NB4 (cell line): ENCODE data around the gene RGS3.

Source experiments
- MYC ChIP-seq: IDR thresholded peaks from 2 replicates; pipeline ENCODE4 v1.6.1; 2011; ENCODE audit warnings: low read depth, low read length
- POLR2A ChIP-seq: IDR thresholded peaks from 2 replicates; pipeline ENCODE4 v1.6.1; 2011; ENCODE audit warnings: mild to moderate bottlenecking; ENCODE audit not compliant: insufficient read length; ENCODE audit errors: extremely low read depth
- TF ChIP-seq, protein P1 (sequence below): IDR thresholded peaks from one replicate; pipeline ENCODE4 v1.5.1; 2012; ENCODE audit warnings: low read depth, low read length
- TF ChIP-seq, protein P2 (sequence below): IDR thresholded peaks from 2 replicates; pipeline ENCODE4 v1.6.1; 2011; ENCODE audit warnings: low read depth, low read length

DNA sequence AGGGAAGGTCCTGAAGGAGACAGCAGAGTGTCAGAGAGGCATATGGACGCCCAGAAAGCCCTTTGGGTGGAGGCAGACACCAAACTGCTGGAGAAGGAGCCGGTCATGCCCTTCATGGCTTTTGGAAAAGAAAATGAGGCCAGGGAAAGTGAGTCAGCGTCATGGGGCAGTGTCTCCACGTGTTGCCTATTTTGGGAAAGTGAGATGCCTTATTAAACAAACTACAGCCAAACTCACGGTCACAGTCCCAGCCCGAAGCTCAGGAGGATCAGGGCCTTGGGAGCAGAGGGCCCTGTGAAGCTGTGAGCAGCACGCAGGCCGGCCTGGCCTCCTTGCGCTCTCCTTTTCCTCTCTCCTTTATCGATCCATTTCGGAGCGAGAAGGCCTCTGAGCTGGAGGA, 25.0 kb downstream of the RGS3 start:
- TF ChIP-seq, protein P1, sequence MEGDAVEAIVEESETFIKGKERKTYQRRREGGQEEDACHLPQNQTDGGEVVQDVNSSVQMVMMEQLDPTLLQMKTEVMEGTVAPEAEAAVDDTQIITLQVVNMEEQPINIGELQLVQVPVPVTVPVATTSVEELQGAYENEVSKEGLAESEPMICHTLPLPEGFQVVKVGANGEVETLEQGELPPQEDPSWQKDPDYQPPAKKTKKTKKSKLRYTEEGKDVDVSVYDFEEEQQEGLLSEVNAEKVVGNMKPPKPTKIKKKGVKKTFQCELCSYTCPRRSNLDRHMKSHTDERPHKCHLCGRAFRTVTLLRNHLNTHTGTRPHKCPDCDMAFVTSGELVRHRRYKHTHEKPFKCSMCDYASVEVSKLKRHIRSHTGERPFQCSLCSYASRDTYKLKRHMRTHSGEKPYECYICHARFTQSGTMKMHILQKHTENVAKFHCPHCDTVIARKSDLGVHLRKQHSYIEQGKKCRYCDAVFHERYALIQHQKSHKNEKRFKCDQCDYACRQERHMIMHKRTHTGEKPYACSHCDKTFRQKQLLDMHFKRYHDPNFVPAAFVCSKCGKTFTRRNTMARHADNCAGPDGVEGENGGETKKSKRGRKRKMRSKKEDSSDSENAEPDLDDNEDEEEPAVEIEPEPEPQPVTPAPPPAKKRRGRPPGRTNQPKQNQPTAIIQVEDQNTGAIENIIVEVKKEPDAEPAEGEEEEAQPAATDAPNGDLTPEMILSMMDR, result no peak
- TF ChIP-seq POLR2A, result no peak
- TF ChIP-seq, protein P2, sequence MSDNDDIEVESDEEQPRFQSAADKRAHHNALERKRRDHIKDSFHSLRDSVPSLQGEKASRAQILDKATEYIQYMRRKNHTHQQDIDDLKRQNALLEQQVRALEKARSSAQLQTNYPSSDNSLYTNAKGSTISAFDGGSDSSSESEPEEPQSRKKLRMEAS, result no peak
- TF ChIP-seq MYC, result no peak
